GM19240 (cell line): ENCODE results near the gene DEXI.
"Not testable (repeated sequence)": the region's sequence is repeated elsewhere in the genome, so short reads cannot be mapped to it uniquely, and the experiment has no call there.

Experiments
- DNase-seq: peaks from one replicate; pipeline ENCODE4 v3.0.0; 2011; ENCODE audit warnings: low spot score; ENCODE audit not compliant: insufficient read length

Gene DEXI

DNA sequence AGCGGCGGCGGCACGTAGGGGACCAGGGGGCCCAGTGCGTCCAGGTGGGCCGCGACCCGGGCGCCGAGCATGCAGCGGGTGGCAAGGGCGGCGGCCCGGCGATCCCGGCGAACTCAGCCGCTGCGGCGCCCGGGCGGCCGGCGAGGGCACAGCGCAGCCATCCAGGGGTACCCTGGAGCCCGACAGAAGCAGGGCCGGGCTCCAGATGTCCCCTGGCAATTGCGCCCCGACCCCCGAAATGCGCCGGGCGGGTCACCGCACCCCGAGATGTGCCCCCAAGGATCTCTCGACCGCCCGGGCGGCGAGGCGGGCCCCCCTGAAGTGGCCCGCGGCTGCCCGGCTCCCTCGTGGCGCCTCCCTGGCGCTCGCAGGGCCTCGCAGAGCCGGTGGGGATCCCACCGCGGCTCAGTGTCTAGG is 325 bp downstream of the DEXI start:
- DNase-seq, result not testable (repeated sequence)

DNA sequence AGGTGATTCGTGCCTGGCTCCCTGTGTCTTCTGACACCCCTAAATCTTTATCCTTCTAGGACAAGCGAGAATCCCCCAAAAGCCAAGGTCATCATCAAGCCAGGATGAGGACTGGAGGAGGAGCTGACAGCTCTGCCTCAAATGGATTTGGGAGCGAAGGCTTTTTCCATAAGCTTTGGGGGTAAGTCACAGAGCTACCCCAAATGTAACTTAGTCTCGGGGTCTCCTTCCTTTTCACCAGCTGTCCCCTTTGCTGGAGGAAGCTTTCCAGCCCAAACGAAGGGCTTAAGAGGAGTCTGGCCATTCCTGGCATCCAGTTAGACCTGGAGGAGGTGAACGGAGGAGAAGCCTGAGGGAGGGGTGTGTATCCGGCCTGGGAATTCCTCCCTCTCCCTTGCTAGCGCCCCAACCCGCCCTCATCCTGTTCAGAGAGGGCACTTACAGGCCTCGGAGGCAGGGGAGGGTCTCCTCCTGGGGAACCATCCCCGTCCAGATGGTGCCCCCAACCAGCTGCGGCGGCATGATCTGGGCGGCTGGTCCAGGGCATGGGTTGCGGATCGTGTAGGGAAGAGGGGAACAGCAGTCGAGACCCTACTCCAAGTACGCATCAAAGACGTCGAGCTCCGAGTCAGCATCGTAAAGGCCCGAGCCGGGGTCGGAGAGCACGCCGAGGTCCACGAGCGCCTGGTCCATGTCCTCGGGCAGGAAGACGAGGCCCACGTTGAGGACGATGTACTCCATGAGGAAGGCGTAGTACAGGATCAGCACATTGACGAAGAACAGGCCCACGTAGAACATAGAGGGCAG is 938 bp downstream of the DEXI start:
- no peak for DNase-seq

GRCh38 chr16:10940501-10941079 is 1.7 kb downstream of the DEXI start:
- DNase-seq, result no peak

DNA sequence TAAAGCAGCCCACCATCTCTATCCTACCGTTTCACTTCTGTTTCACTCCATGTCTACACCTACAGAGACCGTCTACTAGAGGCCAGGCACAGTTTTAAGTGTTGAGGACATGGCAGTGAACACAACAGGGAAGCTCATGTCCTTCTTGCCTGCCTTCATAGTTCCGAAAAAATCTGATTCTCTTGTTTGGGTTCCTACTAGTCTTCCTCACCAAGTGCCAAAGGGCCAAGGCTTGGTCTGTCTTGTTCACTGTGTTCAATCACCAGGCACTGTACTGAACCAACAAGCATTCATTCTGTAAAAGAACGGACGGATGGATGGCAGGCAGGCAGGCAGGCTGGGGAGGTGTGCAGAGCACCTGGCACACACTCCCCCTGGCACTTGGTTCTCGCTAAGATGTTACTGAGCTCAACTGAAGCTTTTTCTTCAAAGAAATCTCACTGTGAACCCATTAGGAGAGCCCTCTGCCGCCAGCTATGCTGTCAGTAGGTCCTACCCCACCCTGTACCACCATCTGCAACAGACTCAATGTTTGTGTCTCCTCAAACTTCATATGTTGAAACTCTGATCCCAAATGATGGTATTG is 2.5 kb downstream of the DEXI start:
- no peak for DNase-seq

GRCh38 chr16:10938796-10939648 is 3.2 kb downstream of the DEXI start:
- no peak for DNase-seq

DNA sequence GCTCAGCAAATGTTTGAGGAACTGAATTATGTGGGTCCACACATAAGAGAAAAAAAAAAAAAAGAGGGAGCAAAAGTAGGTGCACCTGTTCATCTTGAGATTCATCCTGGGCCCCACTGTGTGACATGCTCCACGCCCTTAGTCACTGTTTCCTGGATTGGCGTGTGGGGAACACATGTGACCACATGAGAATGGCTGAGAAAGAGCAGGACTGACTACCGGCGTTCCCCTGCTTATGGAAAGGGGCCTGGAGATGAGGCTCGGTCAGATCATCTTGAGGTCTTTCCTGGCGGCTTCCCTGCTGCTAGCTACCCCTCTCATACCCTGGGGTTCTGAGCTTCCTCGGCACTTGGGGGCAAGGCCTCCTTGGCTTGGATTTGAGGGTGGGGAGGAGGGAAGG is 3.9 kb downstream of the DEXI start:
- DNase-seq, result no peak

DNA sequence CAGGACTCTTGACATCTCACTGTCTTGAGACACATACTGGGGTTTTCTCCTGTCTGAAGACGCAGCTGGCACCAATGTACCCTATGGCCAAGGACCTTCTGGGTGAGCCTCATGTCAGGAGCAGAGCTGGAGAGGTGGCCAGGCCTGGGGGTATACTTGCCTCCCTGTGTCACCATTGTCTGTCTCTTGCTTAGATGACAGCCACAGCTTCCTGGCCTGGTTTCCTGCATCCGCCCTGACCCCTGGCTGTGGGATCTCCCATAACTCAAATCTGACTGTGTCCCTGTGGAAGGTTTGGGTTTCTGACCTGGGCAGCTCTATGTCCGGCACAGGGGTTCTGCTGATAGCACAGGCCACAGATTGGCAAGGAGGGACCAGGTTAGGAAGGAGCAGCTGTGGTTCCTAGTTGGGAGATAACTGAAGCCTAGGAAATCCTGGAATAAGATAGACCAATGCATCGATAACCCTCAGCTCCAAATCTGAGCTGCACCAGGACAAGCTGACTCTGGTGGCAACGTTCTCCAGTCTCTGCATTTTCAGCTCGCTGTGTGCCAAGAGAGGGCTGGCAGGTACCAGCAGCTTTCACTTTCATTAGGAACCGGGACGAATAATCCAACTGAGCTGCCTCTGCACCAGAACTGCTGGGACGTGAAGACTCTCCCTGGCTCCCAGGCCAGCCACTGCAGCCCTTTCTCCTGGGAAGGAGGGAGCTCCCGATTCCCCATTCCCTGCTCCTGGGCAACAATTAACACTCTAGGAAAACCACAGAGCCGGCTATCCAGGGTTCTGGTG is 5.0 kb downstream of the DEXI start:
- DNase-seq, result no peak

- no peak for DNase-seq
These were observed 5.8 kb downstream of the DEXI start for GRCh38 chr16:10936272-10936984.

DNA sequence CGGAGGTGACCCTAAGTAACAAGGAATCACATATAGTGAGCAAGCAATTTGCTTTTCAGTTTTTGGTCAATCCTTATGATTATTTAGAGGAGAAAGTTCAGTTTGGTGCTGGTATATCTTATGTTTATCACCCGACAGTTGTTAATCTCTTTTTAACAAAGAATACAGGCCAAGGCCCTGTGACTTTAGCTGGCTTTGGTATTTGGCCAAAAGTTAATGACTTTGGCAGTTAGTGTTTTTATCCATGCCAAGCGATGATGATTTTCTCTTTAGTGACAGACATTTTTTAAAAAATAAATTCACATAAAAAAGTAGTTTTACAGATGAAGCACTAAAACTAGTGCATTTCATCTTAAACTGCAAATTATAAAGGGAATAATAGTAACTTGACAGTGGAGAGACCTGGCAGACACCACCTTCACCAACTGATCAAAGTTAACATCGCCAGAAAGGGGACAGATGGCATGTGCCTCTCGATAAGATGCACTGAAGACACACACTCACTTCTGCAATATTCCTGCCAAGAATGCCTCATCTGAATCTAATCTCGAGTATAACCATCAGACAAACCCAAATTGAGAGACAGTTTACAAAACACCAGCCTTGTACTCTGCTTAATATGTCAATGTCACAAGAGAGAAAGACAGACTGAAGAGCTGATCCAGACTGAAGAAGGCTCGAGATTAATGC is 6.9 kb downstream of the DEXI start:
- DNase-seq, result no peak

DNA sequence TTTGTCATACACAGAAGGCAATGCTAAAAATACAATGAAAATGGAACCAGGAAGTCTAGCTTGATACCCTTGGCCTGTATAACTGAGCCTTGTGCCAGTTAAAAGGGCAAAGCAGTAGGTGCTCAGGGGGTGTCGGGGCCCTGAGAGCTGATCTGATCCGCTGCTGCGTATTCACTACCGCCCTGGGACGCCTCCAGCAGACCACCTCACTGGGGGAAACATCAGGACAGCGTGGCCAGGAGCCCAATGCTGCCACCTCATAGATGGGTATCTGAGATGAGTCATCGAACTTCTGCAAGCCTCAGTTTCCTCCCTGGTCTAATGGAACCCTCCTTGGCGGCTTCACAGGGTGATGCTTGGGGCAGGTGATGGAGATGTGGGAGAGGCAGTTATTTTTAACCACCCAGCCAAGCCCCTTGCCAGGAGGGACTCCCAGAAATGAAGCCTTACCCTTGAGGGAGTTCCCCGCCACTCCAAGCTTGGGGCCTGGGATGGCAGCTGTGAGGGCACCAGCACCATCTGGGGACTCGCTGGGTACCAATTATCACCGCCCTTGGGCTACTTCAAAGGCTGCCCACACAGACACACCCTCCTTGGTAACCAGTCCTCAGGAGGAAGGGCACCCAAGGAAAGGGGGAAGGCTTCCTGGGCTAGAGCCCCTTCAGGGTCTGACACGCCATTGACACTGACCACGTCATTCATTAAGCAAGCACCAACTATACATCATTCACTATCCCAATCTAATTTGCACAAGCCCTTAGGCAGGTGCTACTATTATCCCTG is 7.8 kb downstream of the DEXI start:
- no peak for DNase-seq

GRCh38 chr16:10933865-10934264 is 8.4 kb downstream of the DEXI start:
- no peak for DNase-seq

DNA sequence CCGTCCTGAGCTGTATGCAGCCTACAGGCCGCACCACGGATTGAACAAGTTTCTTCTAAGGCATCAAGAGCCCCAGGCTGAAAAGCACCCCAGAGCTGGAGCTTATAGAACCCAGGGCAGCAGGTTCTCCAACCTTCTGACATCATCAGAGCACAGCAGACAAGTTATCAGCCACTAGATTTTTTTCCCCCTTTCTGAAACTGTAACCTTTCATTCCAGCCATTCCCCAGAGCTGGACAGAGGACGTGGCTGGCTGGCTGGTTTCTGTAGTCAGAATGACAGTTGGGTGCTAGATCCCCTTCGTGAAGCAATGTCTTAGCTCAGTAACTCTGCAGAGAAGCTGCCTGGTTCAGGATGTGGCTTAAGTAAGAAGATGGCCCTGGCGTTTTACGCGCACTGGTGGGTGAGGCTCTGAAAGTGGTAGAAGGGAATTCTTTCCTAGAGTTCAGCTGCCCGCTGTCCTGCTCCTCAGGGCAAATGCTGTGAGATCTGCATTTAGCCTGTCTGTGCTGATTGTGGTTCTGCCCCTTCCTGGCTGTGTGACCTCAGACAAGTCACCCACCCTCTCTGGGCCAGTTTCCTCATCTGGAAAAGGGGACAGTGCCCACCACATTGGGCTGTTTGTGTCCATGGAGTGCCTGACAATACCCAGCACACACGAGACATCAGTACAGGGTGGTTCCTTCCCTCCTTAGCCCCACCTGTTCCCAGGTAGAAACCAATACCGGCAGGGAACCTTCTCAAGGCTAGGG is 9.1 kb downstream of the DEXI start:
- DNase-seq, result no peak

- DNase-seq, result no peak
These were observed 10.2 kb downstream of the DEXI start for GRCh38 chr16:10931977-10932632.

GRCh38 chr16:10931134-10931533 is 11.1 kb downstream of the DEXI start:
- no peak for DNase-seq

GRCh38 chr16:10930755-10931093 is 11.5 kb downstream of the DEXI start:
- no peak for DNase-seq

DNA sequence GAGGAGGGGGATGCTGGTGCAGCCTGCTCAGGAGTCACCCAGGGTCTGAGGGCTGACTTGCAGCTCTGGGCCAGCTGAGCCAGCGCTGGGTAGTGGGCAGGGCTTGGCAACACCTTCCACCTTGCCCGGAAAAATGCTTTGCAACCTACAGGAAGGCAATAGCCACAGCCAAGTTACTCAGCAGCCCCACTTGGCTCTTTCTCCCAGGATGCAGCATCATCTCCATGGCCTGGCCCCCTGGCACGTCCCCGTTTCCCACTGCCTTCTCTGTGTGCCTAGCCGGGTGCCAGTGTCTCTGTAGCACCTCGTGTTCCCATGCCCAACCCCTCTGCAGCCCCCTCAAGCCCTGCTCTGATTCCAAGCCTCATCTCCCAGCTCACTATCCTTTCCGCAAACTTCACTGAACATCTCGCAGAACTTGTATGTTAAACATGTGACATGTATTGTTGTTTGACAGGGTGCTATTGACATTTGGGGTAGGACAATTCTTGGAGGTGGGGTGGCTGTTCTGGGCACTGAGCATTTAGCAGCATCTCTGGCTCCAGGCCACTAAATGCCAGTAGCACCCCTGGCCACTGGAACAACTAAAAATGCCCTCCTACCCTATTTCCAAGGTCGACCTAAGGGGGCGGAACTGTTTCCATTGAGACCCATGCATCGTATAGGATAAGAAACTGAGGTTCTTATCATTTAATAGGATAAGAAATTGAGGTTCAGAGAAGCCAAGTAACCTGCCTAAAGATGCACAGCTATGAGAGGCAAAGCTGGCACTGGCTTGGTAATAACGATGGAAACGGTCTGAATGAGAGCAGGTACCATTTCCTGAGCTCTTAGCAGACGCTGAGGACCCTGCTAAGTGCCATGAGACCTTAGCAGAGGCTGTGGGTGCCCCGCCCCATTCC is 12.2 kb downstream of the DEXI start:
- no peak for DNase-seq

- not testable (repeated sequence) for DNase-seq
These were observed 13.2 kb downstream of the DEXI start for GRCh38 chr16:10929097-10929496.
